Endothelial cell of umbilical vein (primary cell): ENCODE results near the gene FXYD3. TPM values are rescaled to one million over a fixed set of nuclear protein-coding genes. Genes with fewer than 3 reads are reported as not detected.

Source experiments
- BruUV-seq: library from RNA; stranded (reverse); fragments of 400-500 nt; replicated peaks from 2 replicates; lab custom pipeline; 2021; lab: Mats Ljungman, UMichigan
- CTCF ChIA-PET: fragments of 300-600, 350-600 bp; sonication (Branson Sonifier 250); formaldehyde crosslinking; loops from one replicate; lab custom pipeline; 2021; ENCODE audit warnings: antibody characterized with exemption, inconsistent platforms; lab: Charles Lee
- POLR2A ChIA-PET: fragments of 300-600, 350-600 bp; sonication (Branson Sonifier 250); formaldehyde crosslinking; loops from one replicate; lab custom pipeline; 2021; ENCODE audit warnings: antibody characterized with exemption, inconsistent platforms; lab: Charles Lee
- DNase-seq: peaks from one replicate; pipeline ENCODE4 v3.0.0-alpha.2; 2011; ENCODE audit warnings: low read depth, low spot score
- FAIRE-seq: peaks from 2 replicates; lab custom pipeline; 2011; peaks lifted over from hg19 to GRCh38; lab: Jason Lieb, UNC
- H2AFZ ChIP-seq: 2 replicates; pipeline ENCODE4 v1.6.0; 2012; ENCODE audit warnings: low read depth, low read length, control low read depth, inconsistent platforms
- H3K27ac ChIP-seq: 2 replicates; pipeline ENCODE4 v1.5.1; 2011; ENCODE audit warnings: low read depth, mild to moderate bottlenecking, control low read depth, low read length, moderate library complexity; ENCODE audit not compliant: insufficient read depth
- H3K27me3 ChIP-seq, 2 experiments: 2 replicates each; pipeline versions ENCODE4 v1.6.0 to v1.6.1; 2011; ENCODE audit warnings: low read length in 2 of 2, mixed read lengths in 1 of 2; ENCODE audit not compliant: control insufficient read depth in 2 of 2, insufficient read depth in 2 of 2
- H3K36me3 ChIP-seq, 2 experiments: 2 replicates in 1 of 2; 3 replicates in 1 of 2; pipeline ENCODE4 v1.5.1; 2011; ENCODE audit warnings: low read length in 2 of 2, mild to moderate bottlenecking in 1 of 2, moderate library complexity in 1 of 2; ENCODE audit not compliant: control insufficient read depth in 2 of 2, insufficient read depth in 2 of 2; ENCODE audit errors: extremely low read depth in 1 of 2
- H3K4me1 ChIP-seq: 3 replicates; pipeline ENCODE4 v1.5.1; 2011; ENCODE audit warnings: mild to moderate bottlenecking, low read length; ENCODE audit not compliant: control insufficient read depth, insufficient read depth; ENCODE audit errors: extremely low read depth
- H3K4me2 ChIP-seq: 2 replicates; pipeline ENCODE4 v1.6.1; 2011; ENCODE audit warnings: low read length, control low read depth, mixed read lengths; ENCODE audit not compliant: insufficient read depth
- H3K4me3 ChIP-seq, 3 experiments: fragments of 200-600 bp in 1 of 3; sonication (generic), shearing (Covaris generic) in 1 of 3; replicated peaks in 1 of 3; 2 replicates each; pipeline ENCODE4 v1.5.1; 2011 to 2016; ENCODE audit warnings: control low read depth in 3 of 3, low read length in 3 of 3, mild to moderate bottlenecking in 2 of 3, inconsistent platforms in 1 of 3, low read depth in 1 of 3, moderate library complexity in 1 of 3; ENCODE audit not compliant: insufficient read depth in 1 of 3
- H3K79me2 ChIP-seq: 2 replicates; pipeline ENCODE4 v1.6.0; 2012; ENCODE audit warnings: low read length, inconsistent platforms; ENCODE audit not compliant: control insufficient read depth, insufficient read depth
- H3K9ac ChIP-seq: replicated peaks from 2 replicates; pipeline ENCODE3; 2011; ENCODE audit warnings: low read length, control low read depth; ENCODE audit not compliant: insufficient read depth; ENCODE audit errors: extremely low read depth
- H3K9me1 ChIP-seq: replicated peaks from 3 replicates; pipeline ENCODE4 v1.6.0; 2011; ENCODE audit warnings: mild to moderate bottlenecking, low read length; ENCODE audit not compliant: control insufficient read depth, insufficient read depth; ENCODE audit errors: extremely low read depth
- H3K9me3 ChIP-seq: replicated peaks from 2 replicates; pipeline ENCODE4 v1.5.1; 2012; ENCODE audit warnings: low read length, inconsistent platforms; ENCODE audit not compliant: control insufficient read depth, insufficient read depth
- H4K20me1 ChIP-seq: replicated peaks from 2 replicates; pipeline ENCODE3; 2011; ENCODE audit warnings: mild to moderate bottlenecking, low read length; ENCODE audit not compliant: control insufficient read depth, insufficient read depth; ENCODE audit errors: extremely low read depth
- EZH2 ChIP-seq: IDR thresholded peaks from 2 replicates; pipeline ENCODE4 v1.6.1; 2012; ENCODE audit warnings: borderline replicate concordance, low read depth, mild to moderate bottlenecking, moderate library complexity, low read length, inconsistent platforms; ENCODE audit not compliant: severe bottlenecking
- FOS ChIP-seq: IDR thresholded peaks from 2 replicates; pipeline ENCODE4 v1.6.1; 2011; ENCODE audit warnings: mild to moderate bottlenecking, low read length, moderate library complexity, borderline replicate concordance; ENCODE audit not compliant: insufficient read depth
- GATA2 ChIP-seq: IDR thresholded peaks from 2 replicates; pipeline ENCODE4 v1.7.0; 2011; ENCODE audit warnings: low read depth, mild to moderate bottlenecking, moderate library complexity, mixed read lengths, low read length; ENCODE audit not compliant: insufficient read length, insufficient read depth
- JUN ChIP-seq: IDR thresholded peaks from 2 replicates; pipeline ENCODE4 v1.6.1; 2011; ENCODE audit warnings: borderline replicate concordance, low read depth; ENCODE audit not compliant: insufficient read length, insufficient read depth
- MYC ChIP-seq: IDR thresholded peaks from one replicate; pipeline ENCODE4 v1.6.1; 2011; ENCODE audit warnings: mild to moderate bottlenecking, low read depth, low read length
- POLR2A ChIP-seq: IDR thresholded peaks from 2 replicates; pipeline ENCODE4 v1.6.1; 2012; ENCODE audit warnings: low read depth, mild to moderate bottlenecking, control low read depth, low read length
- POLR2AphosphoS5 ChIP-seq: IDR thresholded peaks from 2 replicates; pipeline ENCODE4 v1.6.1; 2012; ENCODE audit warnings: low read depth, mild to moderate bottlenecking, control low read depth, low read length, moderate library complexity; ENCODE audit not compliant: insufficient read depth
- dilution Hi-C: fragments of 300-500 bp; cut with MboI; formaldehyde crosslinking; loops from one replicate; pipeline ENCODE4 v1.15.0; 2019; ENCODE audit warnings: low sequenced_read_pairs; ENCODE audit not compliant: extremely low pct_ligation_motif_present
- intact Hi-C: fragments of 100-400 bp; cut with micrococcal nuclease; formaldehyde crosslinking; loops from one replicate; pipeline ENCODE4 v1.10.0; 2022
- polyA plus RNA-seq, 4 experiments: library from polyadenylated mRNA; depleted of rRNA in 3 of 4; stranded (reverse) in 3 of 4; unstranded in 1 of 4; fragments of >200 nt; gene quantifications; 2 replicates each; pipeline versions ENCODE4 v1.2.1 to v1.2.3, GENCODE V29; 2011 to 2012; ENCODE audit warnings: missing spikeins in 1 of 4
- total RNA-seq: library from RNA; stranded (reverse); gene quantifications from 2 replicates; pipeline ENCODE4 v1.2.3, GENCODE V29; 2021
- TF ChIP-seq, protein P1 (sequence below): IDR thresholded peaks from 2 replicates; pipeline ENCODE4 v1.6.1; 2011; ENCODE audit not compliant: insufficient read depth, insufficient read length
- TF ChIP-seq, protein P2 (sequence below), 2 donors: IDR thresholded peaks; 1 replicate in 1 of 2; 2 replicates in 1 of 2; pipeline ENCODE4 v1.5.1; 2011; ENCODE audit warnings: low read length in 2 of 2, mild to moderate bottlenecking in 2 of 2, moderate library complexity in 2 of 2, control low read depth in 1 of 2, inconsistent platforms in 1 of 2, low read depth in 1 of 2; ENCODE audit not compliant: insufficient read depth in 1 of 2; ENCODE audit errors: extremely low read depth in 1 of 2

FXYD3 gene
- total and polyA plus RNA-seq, 2 donors (not counting 3 experiments of a cell fraction or from before 2014, with no cell fraction given): not detected

GRCh38 chr19:35109395-35110112, 6.1 kb upstream of the FXYD3 start:
- H3K9ac ChIP-seq: no peak overlapping the region
- BruUV-seq: no TSS peak
- no peak for DNase-seq
- H3K27ac ChIP-seq: no peak overlapping the region
- FAIRE-seq: no peak
- TF ChIP-seq MYC (no peak), POLR2A (no peak)
- no peaks in the 10 kb centered on the region for H3K27me3 ChIP-seq
- no peaks in the 10 kb centered on the region for H3K9me1 ChIP-seq
- ChIA-PET POLR2A (no interaction called here), CTCF (interaction anchor here (0.8 to 1.0 kb wide), 2 partner anchors 32 to 34 kb away, joined by 3 read pairs; partner anchors contain the start of gene FXYD7)
- no peak overlapping the region for H2AFZ ChIP-seq
- H3K79me2 ChIP-seq: no peaks in the 10 kb centered on the region
- dilution Hi-C loops: no loop called here
- no peaks in the 10 kb centered on the region for H4K20me1 ChIP-seq
- intact Hi-C loops: no loop called here
- H3K36me3 ChIP-seq: no peaks in the 10 kb centered on the region
- no peaks in the 10 kb centered on the region for H3K4me1 ChIP-seq
- no peak overlapping the region for H3K4me3 ChIP-seq
- H3K4me2 ChIP-seq: no peak overlapping the region
- no peaks in the 10 kb centered on the region for H3K9me3 ChIP-seq

GRCh38 chr19:35110974-35111373, 4.6 kb upstream of the FXYD3 start:
- intact Hi-C loops (no loop called here), dilution Hi-C loops (no loop called here)
- CTCF ChIA-PET: interaction anchor here (1.5 to 3.2 kb wide), 4 partner anchors 13 to 67 kb away, joined by 4 to 17 read pairs (median 5); partner anchors contain the start of gene LGI4
- DNase-seq: no peak
- no peak for FAIRE-seq
- no peaks in the 10 kb centered on the region for H3K27me3 ChIP-seq
- H3K79me2 ChIP-seq: no peaks in the 10 kb centered on the region
- TF ChIP-seq FOS (no peak), MYC (no peak), EZH2 (no peak), POLR2A (no peak), POLR2AphosphoS5 (no peak), JUN (no peak), GATA2 (no peak)
- TF ChIP-seq, protein P1, sequence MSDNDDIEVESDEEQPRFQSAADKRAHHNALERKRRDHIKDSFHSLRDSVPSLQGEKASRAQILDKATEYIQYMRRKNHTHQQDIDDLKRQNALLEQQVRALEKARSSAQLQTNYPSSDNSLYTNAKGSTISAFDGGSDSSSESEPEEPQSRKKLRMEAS: no peak
- TF ChIP-seq, protein P2, sequence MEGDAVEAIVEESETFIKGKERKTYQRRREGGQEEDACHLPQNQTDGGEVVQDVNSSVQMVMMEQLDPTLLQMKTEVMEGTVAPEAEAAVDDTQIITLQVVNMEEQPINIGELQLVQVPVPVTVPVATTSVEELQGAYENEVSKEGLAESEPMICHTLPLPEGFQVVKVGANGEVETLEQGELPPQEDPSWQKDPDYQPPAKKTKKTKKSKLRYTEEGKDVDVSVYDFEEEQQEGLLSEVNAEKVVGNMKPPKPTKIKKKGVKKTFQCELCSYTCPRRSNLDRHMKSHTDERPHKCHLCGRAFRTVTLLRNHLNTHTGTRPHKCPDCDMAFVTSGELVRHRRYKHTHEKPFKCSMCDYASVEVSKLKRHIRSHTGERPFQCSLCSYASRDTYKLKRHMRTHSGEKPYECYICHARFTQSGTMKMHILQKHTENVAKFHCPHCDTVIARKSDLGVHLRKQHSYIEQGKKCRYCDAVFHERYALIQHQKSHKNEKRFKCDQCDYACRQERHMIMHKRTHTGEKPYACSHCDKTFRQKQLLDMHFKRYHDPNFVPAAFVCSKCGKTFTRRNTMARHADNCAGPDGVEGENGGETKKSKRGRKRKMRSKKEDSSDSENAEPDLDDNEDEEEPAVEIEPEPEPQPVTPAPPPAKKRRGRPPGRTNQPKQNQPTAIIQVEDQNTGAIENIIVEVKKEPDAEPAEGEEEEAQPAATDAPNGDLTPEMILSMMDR (IDR thresholded peaks at IDR 0.05; ENCODE audit: extremely low read depth in 1 of 2, insufficient read depth in 1 of 2, low read depth in 1 of 2, low read length in 2 of 2): no peak
- no peak overlapping the region for H2AFZ ChIP-seq
- no peaks in the 10 kb centered on the region for H3K4me1 ChIP-seq
- no peak overlapping the region for H3K4me3 ChIP-seq
- no peaks in the 10 kb centered on the region for H4K20me1 ChIP-seq
- no TSS peak for BruUV-seq
- H3K9me1 ChIP-seq: no peaks in the 10 kb centered on the region
- POLR2A ChIA-PET: no interaction called here
- no peaks in the 10 kb centered on the region for H3K36me3 ChIP-seq
- H3K9ac ChIP-seq: no peak overlapping the region
- H3K27ac ChIP-seq: no peak overlapping the region
- H3K9me3 ChIP-seq: no peaks in the 10 kb centered on the region
- no peak overlapping the region for H3K4me2 ChIP-seq
